Astrocyte (in vitro differentiated cells and primary cell): Measurements from ENCODE around the gene ARSI.

Experiments used
- EZH2 ChIP-seq: IDR thresholded peaks from 2 replicates; pipeline ENCODE4 v1.6.1; 2012; ENCODE audit warnings: mild to moderate bottlenecking, low read length, inconsistent platforms; ENCODE audit not compliant: insufficient read depth
- TF ChIP-seq, protein P1 (sequence below): IDR thresholded peaks from 2 replicates; pipeline ENCODE4 v1.5.1; 2011; ENCODE audit warnings: low read depth, mild to moderate bottlenecking, inconsistent platforms, low read length, moderate library complexity; ENCODE audit not compliant: insufficient read depth

DNA sequence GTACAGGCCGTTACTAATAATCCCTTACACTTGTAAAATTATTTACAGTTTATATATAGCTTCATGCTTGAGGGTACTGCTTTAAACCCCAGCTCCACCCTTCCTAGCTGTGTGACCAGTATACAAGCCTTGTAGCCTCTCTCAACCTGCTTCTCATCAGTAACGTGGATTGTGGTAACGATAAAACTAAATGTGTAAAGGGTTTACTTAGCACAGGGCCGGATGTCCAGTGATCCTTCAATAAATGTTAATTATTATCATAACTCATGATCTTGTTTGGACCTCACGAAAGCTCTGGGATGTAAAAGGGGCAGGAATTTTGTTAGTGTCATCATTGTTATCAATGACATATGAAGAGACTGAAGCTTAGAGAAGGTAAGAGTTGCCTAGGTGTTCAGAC, 7.5 kb upstream of the ARSI start:
- TF ChIP-seq EZH2 = no peak
- TF ChIP-seq, protein P1, sequence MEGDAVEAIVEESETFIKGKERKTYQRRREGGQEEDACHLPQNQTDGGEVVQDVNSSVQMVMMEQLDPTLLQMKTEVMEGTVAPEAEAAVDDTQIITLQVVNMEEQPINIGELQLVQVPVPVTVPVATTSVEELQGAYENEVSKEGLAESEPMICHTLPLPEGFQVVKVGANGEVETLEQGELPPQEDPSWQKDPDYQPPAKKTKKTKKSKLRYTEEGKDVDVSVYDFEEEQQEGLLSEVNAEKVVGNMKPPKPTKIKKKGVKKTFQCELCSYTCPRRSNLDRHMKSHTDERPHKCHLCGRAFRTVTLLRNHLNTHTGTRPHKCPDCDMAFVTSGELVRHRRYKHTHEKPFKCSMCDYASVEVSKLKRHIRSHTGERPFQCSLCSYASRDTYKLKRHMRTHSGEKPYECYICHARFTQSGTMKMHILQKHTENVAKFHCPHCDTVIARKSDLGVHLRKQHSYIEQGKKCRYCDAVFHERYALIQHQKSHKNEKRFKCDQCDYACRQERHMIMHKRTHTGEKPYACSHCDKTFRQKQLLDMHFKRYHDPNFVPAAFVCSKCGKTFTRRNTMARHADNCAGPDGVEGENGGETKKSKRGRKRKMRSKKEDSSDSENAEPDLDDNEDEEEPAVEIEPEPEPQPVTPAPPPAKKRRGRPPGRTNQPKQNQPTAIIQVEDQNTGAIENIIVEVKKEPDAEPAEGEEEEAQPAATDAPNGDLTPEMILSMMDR = no peak
